Keratinocyte (primary cell): Measurements from ENCODE around the gene UBE2R2.

ENCODE experiments used
- EZH2 ChIP-seq: IDR thresholded peaks from one replicate; pipeline ENCODE4 v1.6.1; 2012; ENCODE audit warnings: inconsistent platforms, mild to moderate bottlenecking, low read length, moderate library complexity
- TF ChIP-seq, protein P1 (sequence below), 3 experiments: IDR thresholded peaks in 1 of 3; conservative IDR thresholded peaks in 1 of 3; optimal IDR thresholded peaks in 1 of 3; 2 replicates in 2 of 3; 3 replicates in 1 of 3; pipeline versions ENCODE3 to v1.5.1; 2011; ENCODE audit warnings: low read length in 3 of 3, mild to moderate bottlenecking in 3 of 3, moderate library complexity in 2 of 3, control low read depth in 1 of 3, inconsistent platforms in 1 of 3; ENCODE audit not compliant: insufficient read depth in 2 of 3; ENCODE audit errors: extremely low read depth in 1 of 3

DNA sequence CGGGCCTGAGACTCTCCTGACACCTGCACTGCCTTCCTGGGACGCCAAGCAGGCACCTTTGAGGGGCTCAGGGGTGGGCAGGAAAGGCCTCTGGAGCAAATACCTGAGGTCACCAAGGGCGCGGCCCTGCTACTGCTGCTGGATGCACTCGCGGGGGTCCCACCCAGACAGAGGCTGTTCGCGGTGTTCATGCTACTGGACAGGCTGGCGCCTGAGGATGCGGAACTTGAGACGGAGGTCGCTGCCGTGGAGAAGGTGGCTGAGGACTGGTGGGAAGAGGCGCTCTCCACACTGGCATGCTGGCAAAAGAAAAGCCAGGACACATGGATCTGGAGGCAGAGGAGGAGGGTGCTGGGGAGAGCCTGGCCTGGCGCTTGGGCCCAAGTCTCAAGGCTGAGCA, 110.7 kb downstream of the UBE2R2 start:
- TF ChIP-seq, protein P1, sequence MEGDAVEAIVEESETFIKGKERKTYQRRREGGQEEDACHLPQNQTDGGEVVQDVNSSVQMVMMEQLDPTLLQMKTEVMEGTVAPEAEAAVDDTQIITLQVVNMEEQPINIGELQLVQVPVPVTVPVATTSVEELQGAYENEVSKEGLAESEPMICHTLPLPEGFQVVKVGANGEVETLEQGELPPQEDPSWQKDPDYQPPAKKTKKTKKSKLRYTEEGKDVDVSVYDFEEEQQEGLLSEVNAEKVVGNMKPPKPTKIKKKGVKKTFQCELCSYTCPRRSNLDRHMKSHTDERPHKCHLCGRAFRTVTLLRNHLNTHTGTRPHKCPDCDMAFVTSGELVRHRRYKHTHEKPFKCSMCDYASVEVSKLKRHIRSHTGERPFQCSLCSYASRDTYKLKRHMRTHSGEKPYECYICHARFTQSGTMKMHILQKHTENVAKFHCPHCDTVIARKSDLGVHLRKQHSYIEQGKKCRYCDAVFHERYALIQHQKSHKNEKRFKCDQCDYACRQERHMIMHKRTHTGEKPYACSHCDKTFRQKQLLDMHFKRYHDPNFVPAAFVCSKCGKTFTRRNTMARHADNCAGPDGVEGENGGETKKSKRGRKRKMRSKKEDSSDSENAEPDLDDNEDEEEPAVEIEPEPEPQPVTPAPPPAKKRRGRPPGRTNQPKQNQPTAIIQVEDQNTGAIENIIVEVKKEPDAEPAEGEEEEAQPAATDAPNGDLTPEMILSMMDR (optimal IDR thresholded peaks at IDR 0.05 in 1 of 3, IDR thresholded peaks at IDR 0.05 in 1 of 3, conservative IDR thresholded peaks at IDR 0.05 in 1 of 3; ENCODE audit: extremely low read depth in 1 of 3, insufficient read depth in 2 of 3, low read length in 3 of 3), result no peak
- no peak for TF ChIP-seq EZH2
